Rectal smooth muscle tissue (tissue), 1 donor: ENCODE results near the gene CNPY1.
A peak's percentile ranks its signal among the peaks of the same experiment; 100 is the strongest.

ENCODE experiments used
- H3K27ac ChIP-seq: one replicate; pipeline ENCODE4 v1.7.0; 2013; ENCODE audit warnings: low read depth, low read length, inconsistent platforms
- H3K27me3 ChIP-seq: one replicate; pipeline ENCODE4 v1.7.0; 2013; ENCODE audit warnings: low read length; ENCODE audit not compliant: control insufficient read depth, insufficient read depth
- H3K36me3 ChIP-seq: one replicate; pipeline ENCODE4 v1.7.0; 2013; ENCODE audit warnings: low read length; ENCODE audit not compliant: control insufficient read depth, insufficient read depth
- H3K4me1 ChIP-seq: one replicate; pipeline ENCODE4 v1.7.0; 2013; ENCODE audit warnings: low read length; ENCODE audit not compliant: control insufficient read depth, insufficient read depth
- H3K4me3 ChIP-seq: one replicate; pipeline ENCODE4 v1.7.0; 2013; ENCODE audit warnings: low read length
- H3K9ac ChIP-seq: one replicate; pipeline ENCODE4 v1.7.0; 2013; ENCODE audit warnings: low read length

The CNPY1 gene

DNA sequence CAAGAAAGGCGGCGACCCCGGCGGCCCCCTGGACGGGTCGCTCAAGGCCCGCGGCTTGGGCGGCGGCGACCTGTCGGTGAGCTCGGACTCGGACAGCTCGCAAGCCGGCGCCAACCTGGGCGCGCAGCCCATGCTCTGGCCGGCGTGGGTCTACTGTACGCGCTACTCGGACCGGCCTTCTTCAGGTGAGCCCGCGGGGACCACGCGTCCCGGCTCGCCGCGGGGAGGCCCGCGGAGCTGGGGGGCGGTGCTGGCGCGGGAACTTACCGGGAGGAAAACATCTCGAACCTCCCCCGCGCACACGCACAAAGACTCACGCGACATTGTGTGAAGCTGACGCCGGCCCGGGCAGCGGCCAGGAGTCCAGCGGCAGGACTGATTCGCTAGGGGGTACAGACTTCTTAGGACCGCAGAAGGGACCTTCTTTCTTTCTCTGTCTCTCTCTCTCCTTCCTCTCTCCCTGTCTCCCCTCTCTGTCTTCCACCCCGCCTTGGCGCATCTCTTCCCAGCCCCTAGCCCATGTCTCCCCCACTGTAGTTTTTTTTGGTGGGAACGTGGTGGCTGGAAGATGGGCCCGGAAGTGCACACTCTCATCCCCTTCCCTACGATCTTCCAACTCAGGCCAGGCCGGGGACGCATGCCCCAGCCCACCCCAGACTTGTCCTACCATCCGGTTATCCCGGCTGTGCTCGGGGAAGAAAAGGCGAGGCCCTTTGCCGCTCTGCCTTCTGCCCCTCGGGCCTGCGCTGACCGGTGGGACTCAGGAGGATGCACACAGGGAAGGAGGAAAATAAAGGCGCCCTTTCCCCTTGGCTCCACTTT is 87.3 kb downstream of the CNPY1 start:
- Histone ChIP-seq H3K36me3 (no peaks in the 10 kb centered on the region), H3K27ac (no peak overlapping the region), H3K9ac (no peak overlapping the region), H3K27me3 (peaks cover 67% of the 10 kb centered on the region), H3K4me1 (no peaks in the 10 kb centered on the region), H3K4me3 (no peak overlapping the region)

DNA sequence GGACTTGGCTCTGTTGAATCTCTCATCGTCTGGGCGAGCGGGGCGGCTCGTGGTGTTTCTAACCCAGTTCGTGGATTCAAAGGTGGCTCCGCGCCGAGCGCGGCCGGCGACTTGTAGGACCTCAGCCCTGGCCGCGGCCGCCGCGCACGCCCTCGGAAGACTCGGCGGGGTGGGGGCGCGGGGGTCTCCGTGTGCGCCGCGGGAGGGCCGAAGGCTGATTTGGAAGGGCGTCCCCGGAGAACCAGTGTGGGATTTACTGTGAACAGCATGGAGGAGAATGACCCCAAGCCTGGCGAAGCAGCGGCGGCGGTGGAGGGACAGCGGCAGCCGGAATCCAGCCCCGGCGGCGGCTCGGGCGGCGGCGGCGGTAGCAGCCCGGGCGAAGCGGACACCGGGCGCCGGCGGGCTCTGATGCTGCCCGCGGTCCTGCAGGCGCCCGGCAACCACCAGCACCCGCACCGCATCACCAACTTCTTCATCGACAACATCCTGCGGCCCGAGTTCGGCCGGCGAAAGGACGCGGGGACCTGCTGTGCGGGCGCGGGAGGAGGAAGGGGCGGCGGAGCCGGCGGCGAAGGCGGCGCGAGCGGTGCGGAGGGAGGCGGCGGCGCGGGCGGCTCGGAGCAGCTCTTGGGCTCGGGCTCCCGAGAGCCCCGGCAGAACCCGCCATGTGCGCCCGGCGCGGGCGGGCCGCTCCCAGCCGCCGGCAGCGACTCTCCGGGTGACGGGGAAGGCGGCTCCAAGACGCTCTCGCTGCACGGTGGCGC is 88.1 kb downstream of the CNPY1 start, which contains the start of gene EN2:
Gene EN2 (plus strand): TSS at position 19 of the 767 bp plus-strand sequence. CDS start 249 bp downstream, at position 268.
- H3K4me1 ChIP-seq: no peaks in the 10 kb centered on the region

DNA sequence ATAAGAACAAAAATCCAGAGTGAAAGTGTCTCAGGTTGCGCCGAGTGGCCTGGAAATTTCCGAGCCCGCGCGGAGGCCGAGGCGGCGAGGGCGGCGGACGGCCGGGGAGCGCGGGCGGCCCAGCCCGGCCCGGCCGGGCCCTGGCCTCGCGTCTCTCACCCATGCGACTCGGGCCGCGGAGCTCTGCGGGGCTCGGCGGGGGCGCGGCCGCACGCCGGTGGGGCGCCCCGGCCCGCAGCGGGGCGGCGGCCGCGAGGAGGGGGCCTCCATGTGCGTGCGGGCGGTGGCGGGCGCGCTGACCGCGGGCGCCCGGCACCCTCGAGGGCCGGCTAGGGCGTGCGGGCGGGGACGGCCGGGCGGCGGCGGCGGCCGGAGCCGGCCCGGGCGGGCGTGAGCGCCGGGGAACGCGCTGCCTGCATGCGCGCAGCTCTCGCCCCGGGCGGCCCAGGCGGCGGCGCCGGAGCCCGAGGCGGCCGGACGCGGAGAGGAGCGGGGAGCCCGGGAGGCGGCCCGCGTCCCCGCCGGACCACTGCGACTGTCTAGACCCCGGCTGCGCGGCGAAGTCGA is 88.7 kb downstream of the CNPY1 start:
- no peak overlapping the region for H3K9ac ChIP-seq
- H3K27me3 ChIP-seq: peaks cover 63% of the 10 kb centered on the region
- no peaks in the 10 kb centered on the region for H3K36me3 ChIP-seq
- H3K27ac ChIP-seq: no peak overlapping the region
- H3K4me1 ChIP-seq: no peaks in the 10 kb centered on the region
- peak overlapping the region; percentile 57 for H3K4me3 ChIP-seq

More for the DNA sequence above, 88.1 kb downstream of the CNPY1 start, which contains the start of gene EN2:
- no peaks in the 10 kb centered on the region for H3K36me3 ChIP-seq
- peak within 1 kb of the TSS; percentile 57 for H3K4me3 ChIP-seq
- H3K27ac ChIP-seq: no peak within 1 kb of the TSS
- peaks cover 64% of the 10 kb centered on the region for H3K27me3 ChIP-seq
- H3K9ac ChIP-seq: no peak within 1 kb of the TSS

DNA sequence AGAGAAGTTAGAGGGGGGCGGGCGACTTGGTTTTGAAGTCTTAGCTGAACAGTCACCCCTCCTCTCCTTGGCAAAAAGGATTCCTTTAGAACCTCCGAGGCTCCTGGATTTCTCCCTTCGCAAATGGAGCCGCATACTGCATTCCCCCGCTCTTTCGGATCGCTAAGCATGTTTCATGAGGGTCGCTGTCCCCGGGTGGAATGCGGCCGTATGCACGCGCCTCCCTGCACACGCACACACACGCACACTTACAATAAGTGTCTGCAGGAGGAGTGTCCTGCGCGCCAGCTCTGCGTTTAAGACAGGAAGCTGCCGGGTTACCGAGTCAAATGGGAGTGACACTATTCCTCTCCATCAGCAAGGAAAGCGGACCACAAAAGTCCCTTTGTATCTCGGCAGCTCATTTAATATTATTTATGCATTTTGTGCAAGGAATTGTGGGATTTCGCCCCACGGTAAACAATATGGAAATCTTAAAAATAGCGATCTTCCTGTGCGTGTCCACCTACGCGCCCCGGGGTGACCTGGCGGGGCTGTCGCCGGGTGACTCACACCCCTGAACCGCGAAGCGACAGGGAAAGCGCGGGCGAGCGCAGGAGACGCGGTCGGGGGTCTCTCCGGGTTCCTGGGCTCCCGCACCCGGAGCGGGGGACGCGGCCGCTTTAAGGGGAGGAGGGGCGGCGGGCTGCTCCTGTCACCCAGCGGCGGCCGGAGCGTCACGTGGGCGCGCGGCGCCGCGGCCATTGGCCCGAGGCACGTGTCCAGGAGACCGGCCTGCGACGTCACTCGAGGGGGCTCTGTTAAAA is 89.4 kb downstream of the CNPY1 start:
- H3K27me3 ChIP-seq: peaks cover 60% of the 10 kb centered on the region
- H3K4me3 ChIP-seq: peak overlapping the region; percentile 57
- H3K36me3 ChIP-seq: no peaks in the 10 kb centered on the region
- no peak overlapping the region for H3K27ac ChIP-seq
- no peak overlapping the region for H3K9ac ChIP-seq
- no peaks in the 10 kb centered on the region for H3K4me1 ChIP-seq

DNA sequence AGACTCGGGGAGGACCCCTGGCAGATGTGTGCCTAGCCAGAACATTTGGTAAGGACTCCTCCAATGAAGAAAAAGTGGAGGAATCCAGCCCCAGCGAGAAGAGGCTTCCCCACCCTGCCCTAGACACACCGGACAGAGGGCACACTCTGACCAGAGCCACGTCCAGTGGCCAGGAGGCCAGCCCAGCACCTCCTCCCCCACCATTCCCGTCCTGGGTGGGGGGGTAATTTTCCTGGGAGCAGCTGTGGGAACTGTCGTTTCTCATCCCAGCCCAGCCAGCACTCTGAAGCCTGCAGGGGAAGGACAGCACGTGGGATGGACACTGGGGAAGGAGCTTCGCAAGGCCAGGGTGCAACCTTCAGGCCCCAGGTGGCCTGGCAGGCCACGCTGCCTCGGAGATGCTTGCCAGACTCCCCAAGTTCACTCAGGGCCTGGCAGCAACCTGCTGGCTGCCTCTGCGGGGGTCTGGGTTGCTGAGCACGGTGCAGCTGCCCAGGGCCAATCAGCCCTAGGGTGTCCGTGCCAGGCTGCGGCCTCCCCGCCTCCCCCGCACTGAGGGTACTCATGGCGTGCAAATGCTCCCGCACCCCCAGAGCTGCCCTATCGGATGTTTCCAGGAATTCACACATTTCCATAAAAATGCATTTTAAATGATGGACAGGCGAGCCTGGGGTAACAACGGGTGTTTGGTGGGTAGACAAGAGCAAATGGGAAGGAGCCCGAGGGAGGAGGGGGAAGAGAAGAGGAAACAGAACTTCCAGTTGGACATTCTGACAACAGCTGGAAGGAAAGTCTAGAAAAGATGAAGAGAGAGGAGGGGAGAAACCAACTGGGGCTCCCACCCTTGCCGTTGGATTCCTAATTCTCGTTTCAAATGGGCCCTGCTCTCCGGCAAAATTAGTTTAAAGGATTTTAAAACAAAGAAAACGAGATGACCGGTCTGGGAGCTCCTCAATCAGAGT is 90.3 kb downstream of the CNPY1 start:
- peaks cover 57% of the 10 kb centered on the region for H3K27me3 ChIP-seq

DNA sequence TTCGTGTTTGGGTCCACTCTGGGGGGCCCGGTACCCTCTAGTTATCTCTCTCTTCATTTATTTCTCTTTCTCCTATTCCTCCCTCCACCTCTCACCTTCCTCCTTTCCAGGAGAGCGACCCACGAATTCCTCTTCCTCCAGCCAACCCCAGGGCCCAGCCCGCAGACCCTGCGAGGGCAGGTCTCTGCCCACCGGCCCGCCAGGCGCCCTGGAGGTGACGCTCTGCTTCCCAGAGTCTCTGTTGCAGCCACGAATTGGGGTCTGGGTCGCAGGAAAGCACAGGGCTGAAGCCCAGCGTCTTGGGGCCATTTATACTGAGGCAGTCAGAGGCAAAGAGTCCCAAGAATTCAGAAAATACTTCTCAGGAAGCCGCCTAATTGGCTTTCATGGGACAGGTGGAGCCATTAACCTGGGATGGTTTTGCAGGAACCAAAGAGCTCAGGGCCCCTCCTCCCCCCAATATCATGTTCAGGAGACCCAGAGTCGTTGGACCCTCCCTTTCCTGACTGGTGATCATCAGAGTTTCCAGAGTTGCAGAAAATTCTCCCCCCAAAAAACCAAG is 91.1 kb downstream of the CNPY1 start:
- no peaks in the 10 kb centered on the region for H3K4me1 ChIP-seq
- peaks cover 58% of the 10 kb centered on the region for H3K27me3 ChIP-seq
- no peak overlapping the region for H3K27ac ChIP-seq
- H3K9ac ChIP-seq: no peak overlapping the region
- no peak overlapping the region for H3K4me3 ChIP-seq
- no peaks in the 10 kb centered on the region for H3K36me3 ChIP-seq

More for the DNA sequence above, 90.3 kb downstream of the CNPY1 start:
- no peak overlapping the region for H3K9ac ChIP-seq
- no peaks in the 10 kb centered on the region for H3K36me3 ChIP-seq
- no peaks in the 10 kb centered on the region for H3K4me1 ChIP-seq
- H3K4me3 ChIP-seq: no peak overlapping the region
- no peak overlapping the region for H3K27ac ChIP-seq

DNA sequence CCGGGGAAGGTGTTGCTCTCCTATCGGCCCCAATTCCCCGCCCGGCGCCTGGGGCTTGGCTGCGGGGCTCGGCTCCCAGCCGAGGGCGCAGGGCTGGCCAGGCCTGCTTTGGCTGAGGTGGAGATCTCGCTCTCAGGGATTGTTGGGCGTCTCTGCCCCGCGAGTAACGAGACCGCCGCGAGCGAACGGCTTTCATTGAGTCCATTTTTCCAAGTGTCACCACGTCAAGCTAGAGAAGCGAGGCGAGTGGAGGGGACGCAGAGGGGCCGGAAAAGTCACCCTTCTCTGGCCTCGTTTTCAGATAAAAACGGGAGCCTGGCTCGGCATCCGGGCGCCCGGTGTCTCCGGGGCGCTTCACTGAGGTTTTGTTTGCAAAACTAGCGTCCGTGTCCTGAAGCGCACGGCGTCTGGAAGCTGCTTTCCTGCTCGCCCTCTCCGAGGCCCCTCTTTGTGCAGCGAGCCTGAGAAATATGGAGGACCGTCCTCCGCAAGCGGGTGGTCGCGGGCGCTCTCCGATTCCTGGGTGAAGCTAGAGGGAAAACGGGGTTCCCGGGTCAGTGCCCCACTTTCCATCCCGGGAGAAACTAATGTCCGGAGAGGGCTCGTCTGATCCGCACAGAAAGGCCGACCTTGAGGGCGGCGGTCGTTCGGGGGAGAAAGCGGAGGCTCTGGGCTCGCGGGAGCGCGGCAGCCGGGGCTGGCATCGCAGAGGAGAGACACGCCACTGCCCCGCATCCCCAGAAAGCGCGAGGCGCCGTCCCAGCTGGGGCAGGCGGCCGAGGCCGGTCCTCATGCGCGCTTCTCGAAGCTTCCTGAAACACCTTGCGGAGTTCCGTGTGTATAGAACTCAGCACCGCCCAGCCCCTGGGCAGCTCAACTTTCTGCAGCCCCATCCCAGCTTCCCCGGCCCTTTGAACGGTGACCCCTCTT is 91.9 kb downstream of the CNPY1 start:
- Histone ChIP-seq H3K9ac (no peak overlapping the region), H3K36me3 (no peaks in the 10 kb centered on the region), H3K27ac (no peak overlapping the region), H3K4me1 (no peaks in the 10 kb centered on the region), H3K27me3 (peaks cover 64% of the 10 kb centered on the region), H3K4me3 (no peak overlapping the region)

DNA sequence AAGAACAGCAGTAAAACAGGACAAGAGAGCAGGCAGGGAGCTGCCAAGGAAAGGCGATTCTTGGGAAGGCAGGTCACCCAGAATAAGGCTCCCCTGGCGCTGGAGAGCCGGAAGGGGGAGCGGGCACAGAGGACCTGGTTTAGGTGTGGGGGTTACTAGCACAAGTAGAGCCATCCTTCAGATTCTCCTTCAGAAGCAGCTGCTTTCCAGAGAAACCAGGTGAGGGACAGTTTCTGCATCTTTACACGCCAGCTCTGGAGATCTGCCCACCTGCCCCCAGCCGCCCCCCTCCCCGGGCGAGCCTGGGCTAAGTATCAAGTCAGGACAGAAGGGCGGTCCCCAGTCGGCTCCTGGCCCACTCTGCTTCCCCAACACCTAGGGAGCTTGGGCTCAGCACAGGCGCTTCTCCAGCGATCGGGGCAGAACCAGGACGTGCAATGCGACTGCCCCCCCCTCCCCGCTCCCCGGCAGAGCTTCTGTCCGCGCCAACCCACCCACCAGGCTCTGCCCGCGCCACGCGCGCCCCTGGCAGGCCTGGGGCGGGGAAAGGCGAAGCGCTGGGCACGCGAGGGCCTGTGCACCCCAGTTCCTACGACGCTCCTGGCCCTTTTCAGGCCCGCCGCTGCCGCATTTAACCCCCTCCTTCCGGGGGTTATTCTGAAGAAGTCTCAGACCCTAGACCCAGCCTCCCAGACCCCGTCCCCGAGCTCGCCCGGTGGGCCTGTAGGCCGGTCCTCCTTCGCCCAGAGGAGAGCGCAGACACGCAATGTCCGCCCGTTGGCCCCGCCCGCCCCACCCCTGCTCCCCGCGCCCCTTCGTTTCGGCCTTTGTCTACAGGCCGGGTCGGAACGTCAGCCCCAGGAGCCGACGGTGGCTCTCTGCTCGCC is 92.8 kb downstream of the CNPY1 start:
- Histone ChIP-seq H3K9ac (no peak overlapping the region), H3K27ac (no peak overlapping the region), H3K36me3 (no peaks in the 10 kb centered on the region), H3K4me3 (no peak overlapping the region), H3K4me1 (no peaks in the 10 kb centered on the region), H3K27me3 (peaks cover 64% of the 10 kb centered on the region)

DNA sequence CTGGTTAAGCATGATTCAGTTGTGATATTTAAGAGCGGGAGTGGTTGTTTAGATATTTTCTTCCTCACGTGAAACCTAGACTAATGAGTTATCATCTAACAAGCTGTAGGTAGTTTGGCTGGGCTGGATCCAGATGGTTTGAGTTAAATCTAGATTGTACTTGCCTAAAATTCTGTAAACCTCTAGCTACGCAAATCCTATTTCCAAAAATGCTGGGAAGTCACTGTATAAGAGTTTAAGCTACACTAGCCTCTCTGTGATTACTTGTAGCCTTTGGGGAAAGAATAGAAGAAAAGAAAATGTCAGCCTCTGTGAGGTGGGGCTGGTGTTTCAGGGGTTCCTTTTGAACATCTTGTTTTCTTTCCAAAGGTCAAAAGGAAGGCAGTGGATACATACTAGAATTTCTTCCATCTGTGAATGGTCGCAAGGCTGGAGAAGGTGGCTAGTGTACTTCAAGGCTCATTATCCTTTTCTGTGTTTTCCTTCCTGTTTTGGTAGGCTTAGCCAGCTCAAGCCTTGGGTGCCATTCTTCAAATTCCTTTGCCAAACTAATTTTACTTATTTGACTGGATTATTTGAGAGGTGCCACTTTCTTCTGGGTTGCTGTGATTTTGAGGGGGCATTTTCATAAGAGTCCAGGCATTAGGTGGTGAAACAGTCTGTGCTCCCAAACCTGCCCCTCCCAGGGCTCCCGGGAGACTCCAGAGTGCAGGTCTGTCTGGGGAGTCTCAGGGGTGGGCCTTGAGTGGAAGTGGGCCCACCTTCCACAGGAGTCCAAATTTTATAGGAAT is 93.7 kb downstream of the CNPY1 start:
- Histone ChIP-seq H3K27ac (no peak overlapping the region), H3K9ac (no peak overlapping the region), H3K4me1 (no peaks in the 10 kb centered on the region), H3K27me3 (peaks cover 70% of the 10 kb centered on the region), H3K36me3 (no peaks in the 10 kb centered on the region), H3K4me3 (no peak overlapping the region)
